SK-N-MC (cell line): Measurements from ENCODE around the gene CERS2.

Source experiments
- EZH2 ChIP-seq: fragments of 200-600 bp; sonication (generic); IDR thresholded peaks from one replicate; pipeline ENCODE4 v1.6.1; 2017; ENCODE audit warnings: antibody characterized with exemption
- POLR2AphosphoS5 ChIP-seq: IDR thresholded peaks from 2 replicates; pipeline ENCODE4 v1.6.1; 2012; ENCODE audit warnings: mild to moderate bottlenecking, low read depth, low read length, borderline replicate concordance

DNA sequence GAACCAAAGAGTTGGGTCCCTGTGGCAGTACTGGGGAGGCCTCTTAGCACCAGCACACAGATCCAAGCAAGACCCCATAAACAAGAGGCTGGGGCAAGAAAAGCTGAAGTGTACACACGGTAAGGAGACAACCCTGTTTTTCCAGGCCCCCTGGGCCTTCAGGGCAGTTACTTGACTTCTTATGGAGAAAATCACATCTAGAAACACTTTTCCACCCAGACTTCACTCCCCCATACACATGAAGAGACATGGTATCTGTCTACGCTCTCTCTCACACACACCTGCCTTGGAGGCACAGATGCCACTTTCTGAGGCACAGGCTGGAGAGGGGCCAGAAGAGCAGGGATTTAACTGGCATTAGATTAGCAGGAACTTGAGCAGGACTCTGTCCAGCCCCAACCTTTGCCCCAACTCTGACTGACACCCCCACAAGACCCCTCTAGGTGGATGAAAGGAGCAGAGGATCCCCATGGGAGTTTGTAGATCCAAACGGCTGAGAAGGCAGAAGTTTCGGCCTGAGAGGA lies 2.2 kb downstream of the CERS2 start:
- TF ChIP-seq EZH2 (no peak), POLR2AphosphoS5 (no peak)
